NB4 (cell line): ENCODE data around the gene MAP3K14.

Experiments used
- DNase-seq: peaks from one replicate; pipeline ENCODE4 v3.0.0; 2010; ENCODE audit warnings: low read depth
- H3K4me3 ChIP-seq: one replicate; pipeline ENCODE4 v1.5.1; 2011; ENCODE audit warnings: mild to moderate bottlenecking, low read depth, low read length, moderate library complexity
- MYC ChIP-seq: IDR thresholded peaks from 2 replicates; pipeline ENCODE4 v1.6.1; 2011; ENCODE audit warnings: low read depth, low read length
- POLR2A ChIP-seq: IDR thresholded peaks from 2 replicates; pipeline ENCODE4 v1.6.1; 2011; ENCODE audit warnings: mild to moderate bottlenecking; ENCODE audit not compliant: insufficient read length; ENCODE audit errors: extremely low read depth
- TF ChIP-seq, protein P1 (sequence below): IDR thresholded peaks from 2 replicates; pipeline ENCODE4 v1.6.1; 2011; ENCODE audit warnings: low read depth, low read length
- TF ChIP-seq, protein P2 (sequence below): IDR thresholded peaks from one replicate; pipeline ENCODE4 v1.5.1; 2012; ENCODE audit warnings: low read depth, low read length

Gene MAP3K14

DNA sequence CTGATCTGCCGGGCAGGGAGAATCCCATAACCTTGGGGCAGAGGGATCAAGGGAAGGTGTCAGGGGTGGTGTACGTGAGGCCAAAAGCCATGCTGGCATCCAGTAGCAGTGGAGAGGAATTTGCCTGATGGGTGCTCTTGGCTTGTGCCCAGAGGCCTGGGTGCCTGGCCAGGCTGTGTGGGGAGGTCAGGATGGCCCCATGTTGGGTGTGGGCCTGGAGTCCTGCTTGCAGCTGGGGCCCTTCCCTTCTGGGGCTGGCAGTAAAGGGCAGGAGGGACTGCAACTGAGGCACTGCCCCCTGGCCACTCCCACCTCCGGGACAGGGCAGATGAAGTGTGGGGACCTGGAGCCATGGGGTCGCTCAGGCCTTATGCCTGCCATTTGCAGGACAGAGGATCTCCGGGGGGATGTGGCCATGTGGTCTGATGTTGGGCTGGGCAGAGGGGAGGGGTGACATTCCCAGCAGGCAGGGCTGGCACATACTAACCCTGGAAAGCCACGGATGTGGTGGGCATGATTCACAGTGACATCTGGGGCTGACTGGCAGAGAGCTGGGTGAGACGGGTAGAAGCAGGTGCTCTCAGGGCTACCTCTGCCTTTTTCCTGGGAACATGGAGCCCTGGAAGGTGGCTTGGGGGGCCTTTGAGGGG lies 91.6 kb downstream of the MAP3K14 start:
- TF ChIP-seq, protein P1, sequence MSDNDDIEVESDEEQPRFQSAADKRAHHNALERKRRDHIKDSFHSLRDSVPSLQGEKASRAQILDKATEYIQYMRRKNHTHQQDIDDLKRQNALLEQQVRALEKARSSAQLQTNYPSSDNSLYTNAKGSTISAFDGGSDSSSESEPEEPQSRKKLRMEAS, result no peak
- TF ChIP-seq POLR2A (no peak), MYC (no peak)
- TF ChIP-seq, protein P2, sequence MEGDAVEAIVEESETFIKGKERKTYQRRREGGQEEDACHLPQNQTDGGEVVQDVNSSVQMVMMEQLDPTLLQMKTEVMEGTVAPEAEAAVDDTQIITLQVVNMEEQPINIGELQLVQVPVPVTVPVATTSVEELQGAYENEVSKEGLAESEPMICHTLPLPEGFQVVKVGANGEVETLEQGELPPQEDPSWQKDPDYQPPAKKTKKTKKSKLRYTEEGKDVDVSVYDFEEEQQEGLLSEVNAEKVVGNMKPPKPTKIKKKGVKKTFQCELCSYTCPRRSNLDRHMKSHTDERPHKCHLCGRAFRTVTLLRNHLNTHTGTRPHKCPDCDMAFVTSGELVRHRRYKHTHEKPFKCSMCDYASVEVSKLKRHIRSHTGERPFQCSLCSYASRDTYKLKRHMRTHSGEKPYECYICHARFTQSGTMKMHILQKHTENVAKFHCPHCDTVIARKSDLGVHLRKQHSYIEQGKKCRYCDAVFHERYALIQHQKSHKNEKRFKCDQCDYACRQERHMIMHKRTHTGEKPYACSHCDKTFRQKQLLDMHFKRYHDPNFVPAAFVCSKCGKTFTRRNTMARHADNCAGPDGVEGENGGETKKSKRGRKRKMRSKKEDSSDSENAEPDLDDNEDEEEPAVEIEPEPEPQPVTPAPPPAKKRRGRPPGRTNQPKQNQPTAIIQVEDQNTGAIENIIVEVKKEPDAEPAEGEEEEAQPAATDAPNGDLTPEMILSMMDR, result no peak
- DNase-seq, result no peak
- peak overlapping the region; percentile 38 for H3K4me3 ChIP-seq

GRCh38 chr17:45224671-45225050 lies 92.2 kb downstream of the MAP3K14 start:
- no peak for DNase-seq
- TF ChIP-seq MYC (no peak), POLR2A (no peak)
- TF ChIP-seq, protein P1, result no peak
- TF ChIP-seq, protein P2, result no peak
- peak overlapping the region; percentile 38 for H3K4me3 ChIP-seq

DNA sequence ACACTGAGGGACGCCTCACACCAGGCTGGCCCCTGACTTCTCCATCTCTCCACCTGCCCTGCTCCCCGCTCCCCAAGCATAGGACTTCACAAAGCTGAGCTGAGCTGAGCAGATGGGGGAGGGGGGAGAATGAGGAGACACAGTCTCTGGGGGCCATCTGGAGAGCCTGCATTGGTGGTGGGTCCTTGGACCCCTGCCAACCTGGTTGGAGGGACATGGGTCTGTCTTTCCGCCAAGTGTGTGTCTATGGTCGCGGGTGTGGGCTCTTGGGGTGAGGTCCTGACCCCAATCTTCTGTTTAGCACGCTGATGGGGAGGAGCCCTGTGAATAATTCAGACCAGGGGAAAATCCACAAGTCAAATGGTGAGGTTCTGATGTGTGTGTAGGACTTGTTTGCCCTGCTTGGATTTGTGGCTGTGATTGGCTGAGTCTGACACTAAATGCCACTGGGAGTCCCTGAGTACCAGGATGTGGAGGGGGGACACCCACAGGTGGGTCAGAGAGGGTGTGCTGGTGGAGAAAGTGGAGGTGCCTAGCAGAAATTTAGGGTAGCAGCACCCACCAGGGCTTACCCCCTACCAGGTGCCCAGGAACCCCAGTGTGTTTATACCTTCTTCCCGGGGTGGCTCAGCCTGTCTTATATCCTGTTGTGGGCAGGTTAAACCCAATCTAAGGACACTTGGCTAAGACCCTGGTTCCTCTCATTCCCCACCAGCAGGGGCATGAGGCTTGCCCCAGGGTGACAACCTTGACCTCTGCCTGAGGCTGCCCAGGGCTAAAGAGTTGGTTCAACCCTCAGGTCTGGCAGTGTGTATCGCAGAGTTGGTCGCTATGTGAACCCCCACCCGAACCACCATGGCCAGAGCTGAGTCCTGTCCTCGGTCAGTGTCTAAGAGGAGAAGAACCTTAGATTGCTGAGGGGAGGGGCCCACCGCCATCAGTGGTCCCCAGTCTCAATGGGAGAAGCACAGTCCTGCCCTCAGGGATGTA lies 93.0 kb downstream of the MAP3K14 start:
- no peak for DNase-seq
- H3K4me3 ChIP-seq, result peak overlapping the region; percentile 75
- no peak for TF ChIP-seq POLR2A
- TF ChIP-seq, protein P1, result no peak
- no peak for TF ChIP-seq MYC
- TF ChIP-seq, protein P2, result no peak

DNA sequence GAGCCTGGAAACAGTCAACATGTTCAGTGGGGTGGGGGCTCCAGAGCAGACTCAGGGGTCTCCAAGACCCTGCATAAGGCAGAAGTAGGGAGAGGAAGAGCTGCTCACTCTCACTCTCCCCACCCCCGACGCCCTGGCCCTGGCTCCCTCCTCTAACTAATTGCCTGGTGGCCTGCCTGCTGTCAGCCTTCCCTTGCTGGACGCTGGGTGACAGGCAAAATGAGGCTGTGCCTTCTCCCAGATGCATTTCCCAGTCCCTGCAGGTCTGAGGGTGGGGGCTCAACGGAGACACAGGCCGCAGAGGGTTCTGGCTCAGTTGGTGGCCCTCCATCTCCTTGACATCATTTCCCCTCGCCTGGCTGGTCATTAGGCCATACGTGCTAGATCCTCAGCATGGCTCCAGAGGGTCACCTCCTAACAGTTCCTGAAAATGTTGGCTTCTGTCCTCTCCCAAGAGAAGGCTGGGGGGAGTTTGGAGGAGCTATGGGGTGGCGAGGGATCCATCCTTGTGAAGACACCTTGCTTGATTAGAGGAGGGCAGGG lies 93.8 kb downstream of the MAP3K14 start:
- TF ChIP-seq, protein P1, result no peak
- TF ChIP-seq POLR2A, result no peak
- TF ChIP-seq, protein P2, result no peak
- TF ChIP-seq MYC, result no peak
- DNase-seq, result no peak
- peak overlapping the region; percentile 75 for H3K4me3 ChIP-seq

GRCh38 chr17:45222289-45222995 lies 94.4 kb downstream of the MAP3K14 start:
- H3K4me3 ChIP-seq, result peak overlapping the region; percentile 75
- TF ChIP-seq POLR2A (no peak), MYC (no peak)
- TF ChIP-seq, protein P1, result no peak
- TF ChIP-seq, protein P2, result no peak
- peak; percentile 56 for DNase-seq
